GM18909 (cell line): ENCODE measurements around the gene PARD3.

ENCODE experiments used
- ATAC-seq: cut with Tn5 transposase; IDR thresholded peaks from one replicate; pipeline ENCODE4 v1.9.1; 2021; ENCODE audit warnings: mild to moderate bottlenecking; ENCODE audit not compliant: unreplicated experiment, poor library complexity

The PARD3 gene

DNA sequence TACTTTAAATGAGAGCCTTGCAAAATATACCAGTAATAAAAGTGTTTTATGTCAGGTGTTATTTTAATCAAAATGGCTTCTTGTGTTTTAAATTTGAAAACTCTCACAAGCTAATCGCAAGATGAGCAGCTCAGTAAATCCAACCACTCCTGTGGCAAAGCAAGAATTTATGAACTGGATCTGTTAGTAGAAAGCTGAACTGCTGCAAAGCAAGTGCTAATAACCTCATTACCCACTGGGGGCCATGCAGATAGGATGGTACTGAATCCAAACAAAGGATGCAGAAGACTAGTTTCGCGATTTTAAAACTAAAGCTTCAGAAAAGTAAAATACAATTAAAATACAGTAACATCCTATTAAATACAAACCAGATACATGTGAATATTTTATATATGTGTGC, 468.0 kb downstream of the PARD3 start:
- ATAC-seq, result no peak

GRCh38 chr10:34346516-34347100, 468.5 kb downstream of the PARD3 start:
- no peak for ATAC-seq

DNA sequence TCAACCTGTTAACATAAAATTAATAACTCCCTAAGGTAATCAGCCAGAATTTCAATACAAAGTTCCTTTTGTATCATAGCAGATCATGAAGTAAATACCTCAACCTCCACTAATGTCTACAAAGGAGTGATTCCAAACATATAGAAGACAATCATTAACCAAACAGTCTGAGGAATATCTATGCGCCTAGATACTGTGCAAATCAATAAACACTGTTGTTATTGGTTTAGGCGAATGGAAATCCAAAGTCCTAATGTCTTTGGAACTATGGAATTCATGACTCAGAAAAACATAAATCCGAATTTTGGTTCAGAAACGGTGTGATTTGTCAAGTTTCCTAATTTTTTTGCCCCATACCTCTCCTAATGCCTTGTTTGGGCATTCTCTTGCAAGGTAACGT, 469.7 kb downstream of the PARD3 start:
- no peak for ATAC-seq

DNA sequence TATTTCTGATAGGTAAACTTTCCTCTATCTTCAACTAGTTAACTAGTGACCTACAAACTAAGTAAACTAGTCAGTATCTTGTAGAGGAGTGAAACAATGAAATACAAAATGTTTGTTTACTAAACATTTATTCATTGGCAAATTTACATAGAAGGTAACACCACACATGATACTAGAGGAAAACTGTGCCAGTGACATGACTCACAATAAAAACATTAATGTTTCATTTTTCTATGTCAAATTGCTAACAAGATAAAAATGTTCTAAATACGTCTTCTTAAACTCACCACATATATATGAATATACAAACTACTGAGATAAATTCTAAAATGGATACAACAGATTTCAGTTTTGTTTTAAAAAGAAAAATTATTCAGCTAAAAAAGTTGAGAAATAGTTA, 471.3 kb downstream of the PARD3 start:
- ATAC-seq, result no peak

DNA sequence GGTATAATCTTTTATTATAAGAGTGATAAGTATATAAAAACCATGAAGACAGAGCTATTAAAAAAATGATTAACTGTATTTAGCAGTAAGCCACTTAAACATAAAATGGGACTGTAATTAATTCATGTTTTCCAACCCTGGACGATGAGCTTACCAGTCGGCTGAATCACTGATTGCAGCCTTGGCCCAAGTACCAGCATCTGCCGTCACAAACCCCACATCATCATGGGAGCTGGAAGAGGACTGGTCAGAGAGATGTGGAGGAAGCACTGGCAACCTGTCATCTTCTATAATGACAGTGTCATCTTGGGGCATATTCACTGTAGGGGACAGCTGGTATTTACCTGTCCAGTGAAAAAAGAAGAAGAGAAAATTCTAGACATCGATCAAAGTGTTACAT, 473.6 kb downstream of the PARD3 start:
- no peak for ATAC-seq

DNA sequence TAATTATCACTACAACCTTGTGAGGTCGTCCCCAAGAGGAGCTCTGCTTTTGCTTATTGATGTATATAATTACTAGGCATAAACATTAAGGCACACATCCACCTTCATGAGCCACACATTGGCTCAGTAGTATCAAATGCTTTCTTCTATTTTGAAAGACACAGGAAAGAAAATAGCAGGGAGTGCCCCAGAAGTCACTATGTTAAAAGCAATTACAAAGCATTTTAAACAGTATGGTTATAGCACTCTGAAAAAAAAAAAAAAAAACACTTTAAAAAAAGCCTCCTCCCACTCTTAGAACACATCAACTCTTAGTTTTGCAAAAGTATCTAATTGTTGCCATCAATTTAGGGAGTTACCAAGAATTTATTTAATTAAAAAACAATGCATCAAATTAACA, 474.2 kb downstream of the PARD3 start:
- no peak for ATAC-seq

- ATAC-seq, result no peak
These were observed 475.1 kb downstream of the PARD3 start for GRCh38 chr10:34339816-34340553.

- no peak for ATAC-seq
These were observed 477.2 kb downstream of the PARD3 start for GRCh38 chr10:34337917-34338316.

DNA sequence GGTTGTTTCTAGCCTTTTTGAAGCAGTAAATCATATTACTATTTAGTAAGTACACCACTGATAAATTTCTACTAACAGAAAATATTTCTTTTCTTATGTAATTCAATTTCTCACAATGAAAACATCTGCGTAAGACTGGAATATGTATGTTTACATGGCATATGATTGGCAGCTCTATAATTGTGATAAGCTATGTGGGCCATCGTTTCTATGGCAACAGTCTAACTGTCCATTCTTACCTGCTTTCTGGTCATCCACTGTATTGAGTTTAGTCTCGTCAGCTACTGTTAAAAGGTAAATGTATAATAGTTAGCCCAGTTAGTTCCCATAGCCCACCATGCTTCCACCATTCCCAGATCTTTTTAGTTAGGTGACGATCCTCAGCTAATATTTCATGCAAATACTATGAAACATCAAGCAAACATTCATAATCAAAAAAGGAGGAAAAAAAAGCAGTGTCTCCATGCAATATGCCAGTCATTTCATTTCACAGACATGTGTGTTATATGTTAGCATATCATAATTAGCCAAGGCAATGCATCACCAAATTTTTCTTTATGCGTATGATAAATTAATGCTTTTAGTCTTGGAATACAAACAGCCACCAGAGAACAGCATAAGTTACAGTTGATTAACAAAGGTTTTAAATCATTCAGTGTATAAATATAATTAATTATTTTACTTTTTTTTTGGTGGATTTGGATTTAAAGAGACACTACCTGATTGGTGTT, 479.0 kb downstream of the PARD3 start:
- no peak for ATAC-seq

GRCh38 chr10:34334908-34335307, 480.2 kb downstream of the PARD3 start:
- ATAC-seq, result no peak

DNA sequence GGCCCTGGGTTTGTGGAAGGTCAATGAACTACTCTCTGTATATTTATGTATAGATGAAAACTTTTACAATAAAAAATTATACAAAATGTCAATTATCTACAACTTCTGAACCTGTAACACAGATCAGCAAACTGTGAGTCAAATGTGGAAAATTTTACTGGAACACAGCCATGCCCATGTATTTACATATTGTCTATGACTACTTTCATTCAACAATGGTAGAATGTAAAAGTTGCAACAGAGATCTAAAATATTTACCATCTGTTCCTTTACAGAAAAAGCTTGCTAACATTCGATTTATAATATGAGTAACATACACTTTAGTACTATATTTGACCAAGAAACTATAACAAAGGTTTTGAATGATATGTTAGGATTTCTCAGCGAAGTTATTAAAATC, 481.6 kb downstream of the PARD3 start:
- ATAC-seq, result no peak

DNA sequence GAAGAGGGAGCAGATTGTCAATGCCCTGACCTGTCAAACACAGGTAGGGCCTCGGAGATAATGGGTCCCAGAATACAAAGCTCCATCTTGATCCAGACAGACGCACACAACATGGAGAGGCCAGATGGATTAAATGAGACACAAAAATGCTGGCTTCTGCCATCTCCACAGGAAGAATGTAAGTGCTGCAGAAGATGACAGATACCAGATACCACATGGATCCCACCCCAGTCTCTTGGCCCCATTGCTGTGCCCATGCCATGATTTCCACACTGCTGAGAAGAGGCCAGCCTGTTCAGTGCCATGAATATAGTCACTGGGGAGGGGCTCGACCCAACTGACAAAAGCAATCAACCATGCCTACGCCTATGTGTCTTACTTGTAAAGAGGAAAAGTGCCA, 487.9 kb downstream of the PARD3 start:
- ATAC-seq, result no peak

GRCh38 chr10:34323192-34323591, 491.9 kb downstream of the PARD3 start:
- ATAC-seq, result no peak

GRCh38 chr10:34320265-34320664, 494.8 kb downstream of the PARD3 start:
- ATAC-seq, result no peak

- ATAC-seq, result no peak
These were observed 495.8 kb downstream of the PARD3 start for GRCh38 chr10:34319197-34319846.

DNA sequence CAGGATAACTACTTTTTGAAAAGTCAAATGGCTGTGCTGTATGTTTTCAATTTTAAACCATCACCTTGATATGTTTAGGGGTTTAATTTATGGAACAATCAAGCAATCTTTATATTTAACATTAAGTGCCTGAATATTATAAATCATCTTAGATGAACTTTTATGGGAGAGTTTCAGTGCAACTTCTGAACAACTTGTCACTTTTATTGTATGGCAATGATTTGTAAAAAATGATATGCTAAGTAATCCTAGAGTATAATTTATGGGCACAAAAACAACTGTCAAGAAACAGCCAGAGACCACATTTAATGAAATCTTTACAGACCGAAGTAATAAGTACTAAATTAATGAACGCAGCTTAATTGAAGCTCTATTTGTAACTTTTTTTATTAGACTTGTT, 498.9 kb downstream of the PARD3 start:
- no peak for ATAC-seq

- ATAC-seq, result no peak
These were observed 500.6 kb downstream of the PARD3 start for GRCh38 chr10:34314457-34314856.

GRCh38 chr10:34313888-34314287, 501.2 kb downstream of the PARD3 start:
- ATAC-seq, result no peak

- ATAC-seq, result no peak
These were observed 501.7 kb downstream of the PARD3 start for GRCh38 chr10:34313353-34313752.

DNA sequence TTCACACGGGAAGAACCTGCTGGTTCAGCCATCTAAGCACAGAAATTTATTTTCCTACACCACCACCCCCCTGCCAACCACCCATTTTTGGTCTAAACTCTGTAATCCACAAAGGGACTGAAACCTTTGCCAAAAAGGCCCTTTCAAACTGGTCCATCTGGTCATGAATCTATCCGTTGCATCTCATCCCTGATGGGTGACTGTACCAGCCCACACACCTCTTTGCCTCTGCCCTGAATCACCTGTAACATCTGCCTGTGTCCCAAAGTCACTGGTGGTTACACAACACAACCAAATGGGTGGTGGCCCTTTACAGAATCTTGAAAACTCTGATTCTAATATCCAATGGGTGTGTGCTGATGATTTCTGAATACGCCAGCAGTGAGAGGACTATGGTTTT, 503.4 kb downstream of the PARD3 start:
- no peak for ATAC-seq

DNA sequence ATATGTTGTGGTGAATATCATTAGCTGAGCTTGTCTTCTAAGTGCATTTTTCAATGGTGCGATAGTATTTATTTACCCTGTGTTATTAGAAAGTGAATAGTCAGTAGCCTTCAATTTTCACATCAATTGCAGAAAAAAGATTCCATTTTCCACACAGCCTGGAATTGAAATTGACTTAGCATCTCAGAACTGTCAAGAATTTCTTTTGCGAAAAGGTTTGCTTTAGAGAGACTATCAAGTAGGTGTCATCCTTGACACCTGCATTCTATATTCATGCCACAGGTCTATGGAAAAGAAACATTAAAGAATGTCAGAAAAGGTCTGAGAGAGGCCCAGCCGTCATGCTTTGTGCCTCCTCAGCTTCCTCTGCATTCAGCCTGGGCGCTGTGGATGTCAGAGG, 504.9 kb downstream of the PARD3 start:
- ATAC-seq, result no peak
